NCI-H2227 (cell line): ENCODE data around the gene STX1B.
"Not testable (repeated sequence)": the region's sequence is repeated elsewhere in the genome, so short reads cannot be mapped to it uniquely, and the experiment has no call there.

Experiments
- DNase-seq: peaks from one replicate; lab custom pipeline; 2025; ENCODE audit not compliant: unreplicated experiment; lab: John Stamatoyannopoulos, UW

The STX1B gene

GRCh38 chr16:31016018-31016417, 5.6 kb upstream of the STX1B start:
- DNase-seq: no peak

GRCh38 chr16:31013292-31013691, 2.9 kb upstream of the STX1B start:
- not testable (repeated sequence) for DNase-seq

- not testable (repeated sequence) for DNase-seq
These were observed 1.4 kb upstream of the STX1B start for GRCh38 chr16:31011815-31012214.

DNA sequence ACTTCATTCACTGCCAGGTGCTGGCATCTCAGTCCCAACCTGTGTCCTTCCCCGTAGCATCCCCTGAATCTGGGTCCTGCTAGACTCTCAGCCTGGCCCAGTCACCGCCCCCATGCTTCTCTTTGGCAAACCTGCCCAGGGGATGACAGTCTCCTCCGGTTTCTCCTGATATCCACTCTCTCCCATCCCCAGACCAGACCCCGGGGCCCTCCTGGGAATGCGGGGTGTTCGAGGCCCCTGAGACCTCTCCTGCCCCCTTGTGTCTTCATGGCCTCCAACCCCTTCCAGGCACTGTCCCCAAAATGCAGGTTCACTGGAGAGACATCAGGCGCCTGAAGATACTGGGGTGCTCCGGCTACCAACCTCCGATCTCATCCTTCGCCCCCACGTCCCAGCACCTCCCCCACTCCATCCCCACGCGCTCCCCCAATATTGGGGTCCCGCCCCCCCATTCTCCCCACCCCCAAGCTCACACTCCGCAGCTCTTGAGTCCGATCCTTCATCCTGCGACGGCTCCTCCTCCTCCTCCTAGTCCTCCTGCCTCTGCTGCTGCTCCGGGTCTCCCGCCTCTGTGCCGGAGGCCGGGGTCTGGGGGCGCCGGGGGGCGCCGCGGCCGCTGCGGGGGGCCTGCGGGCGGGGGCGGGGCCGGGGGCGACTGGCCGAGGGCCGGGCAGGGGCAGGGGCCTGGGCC, 399 bp downstream of the STX1B start:
- peak; percentile 27 for DNase-seq

DNA sequence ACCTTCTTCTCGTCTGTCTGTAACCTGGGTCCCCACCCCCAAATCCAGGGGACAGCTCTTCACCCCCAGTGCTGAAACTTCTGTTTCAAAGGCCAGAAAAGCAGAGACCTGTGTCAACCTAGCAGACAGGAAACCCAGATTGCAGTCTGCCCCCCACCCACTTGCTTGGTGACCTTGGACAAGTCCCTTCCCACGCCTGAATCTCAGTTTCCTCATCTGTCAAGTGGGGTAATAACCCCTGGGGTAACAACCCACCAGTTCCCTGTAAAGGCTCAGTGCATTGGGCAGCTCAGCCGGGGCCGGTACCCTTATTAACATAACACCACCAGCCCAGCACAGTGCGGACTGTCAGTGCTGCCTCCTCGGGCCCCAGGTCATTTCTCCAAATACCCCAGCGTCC, 1.3 kb downstream of the STX1B start:
- no peak for DNase-seq

DNA sequence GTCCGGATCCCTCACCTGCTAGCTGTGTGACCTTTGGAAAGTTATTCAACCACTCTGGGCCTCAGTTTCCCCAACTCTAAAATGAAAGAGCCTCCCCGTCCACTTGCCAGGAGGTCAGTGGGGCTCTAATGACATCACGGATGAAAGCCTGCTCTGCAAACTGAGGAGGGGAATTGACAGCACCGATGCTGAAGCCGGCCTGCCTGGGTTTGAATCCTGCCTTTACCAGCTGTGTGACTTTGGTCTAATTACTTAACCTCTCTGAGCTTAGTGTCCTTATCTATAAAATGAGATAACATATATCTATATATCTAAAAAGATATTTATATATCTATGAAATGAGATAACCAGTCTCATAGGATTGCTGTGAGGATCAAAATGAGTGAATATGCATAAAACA, 1.9 kb downstream of the STX1B start:
- no peak for DNase-seq

DNA sequence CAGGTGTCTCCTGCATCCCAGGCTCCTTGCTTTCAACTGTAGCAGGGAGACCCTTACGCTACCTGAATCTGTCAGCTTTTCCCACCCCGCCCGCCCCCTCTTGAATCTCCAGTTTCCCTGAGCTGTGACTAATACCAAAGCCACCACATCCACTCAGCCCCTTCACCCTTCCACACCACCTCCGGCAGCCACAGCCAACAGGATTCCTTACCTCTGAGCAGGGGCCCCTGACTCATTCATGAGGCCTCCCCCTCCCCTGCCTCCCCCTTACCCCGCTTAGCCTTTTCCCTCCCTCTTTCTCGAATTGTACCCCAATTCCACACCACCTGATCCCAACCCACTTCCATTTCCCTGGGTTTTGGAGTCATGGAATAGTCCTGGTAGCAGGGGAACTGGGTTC, 2.3 kb downstream of the STX1B start:
- DNase-seq: no peak

DNA sequence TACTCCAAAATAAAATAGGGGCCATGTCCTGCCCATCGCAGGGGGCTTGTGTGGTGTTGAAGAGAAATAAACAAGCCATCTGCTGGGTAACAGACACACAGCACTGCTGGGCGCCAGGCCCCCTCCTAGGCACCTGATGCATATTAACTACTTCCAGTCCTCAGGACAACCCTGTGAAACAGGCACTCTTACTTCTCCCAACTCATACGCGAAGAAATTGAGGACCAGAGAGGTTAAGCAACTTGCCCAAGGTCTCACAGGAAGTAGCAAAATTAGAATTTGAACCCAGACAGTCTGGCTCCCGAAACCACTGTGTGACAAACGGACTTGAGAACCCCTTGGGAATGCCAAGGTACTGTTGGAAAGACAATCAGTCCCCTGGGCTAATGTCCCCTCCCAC, 2.8 kb downstream of the STX1B start:
- no peak for DNase-seq

GRCh38 chr16:31006589-31006988, 3.8 kb downstream of the STX1B start:
- DNase-seq: no peak

DNA sequence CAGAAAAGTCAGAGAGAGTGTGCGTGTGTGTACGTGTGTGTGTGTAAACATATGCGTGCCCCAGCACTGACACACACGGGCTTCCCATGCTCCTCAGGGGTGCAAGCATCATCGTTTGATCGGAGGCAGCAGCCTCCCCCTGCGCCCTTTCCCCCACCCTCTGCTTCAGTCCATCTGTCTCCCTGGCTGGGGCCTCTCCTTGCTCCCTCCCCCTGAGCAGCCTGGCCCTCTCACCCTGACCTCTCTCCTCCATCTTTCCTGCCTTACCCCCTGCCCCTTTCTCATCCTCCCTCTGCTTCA, 4.4 kb downstream of the STX1B start:
- DNase-seq: no peak

GRCh38 chr16:31005350-31006085, 4.9 kb downstream of the STX1B start:
- no peak for DNase-seq

- no peak for DNase-seq
These were observed 5.8 kb downstream of the STX1B start for GRCh38 chr16:31004658-31005057.

GRCh38 chr16:31003744-31004143, 6.7 kb downstream of the STX1B start:
- DNase-seq: no peak

GRCh38 chr16:31002862-31003341, 7.5 kb downstream of the STX1B start:
- no peak for DNase-seq

DNA sequence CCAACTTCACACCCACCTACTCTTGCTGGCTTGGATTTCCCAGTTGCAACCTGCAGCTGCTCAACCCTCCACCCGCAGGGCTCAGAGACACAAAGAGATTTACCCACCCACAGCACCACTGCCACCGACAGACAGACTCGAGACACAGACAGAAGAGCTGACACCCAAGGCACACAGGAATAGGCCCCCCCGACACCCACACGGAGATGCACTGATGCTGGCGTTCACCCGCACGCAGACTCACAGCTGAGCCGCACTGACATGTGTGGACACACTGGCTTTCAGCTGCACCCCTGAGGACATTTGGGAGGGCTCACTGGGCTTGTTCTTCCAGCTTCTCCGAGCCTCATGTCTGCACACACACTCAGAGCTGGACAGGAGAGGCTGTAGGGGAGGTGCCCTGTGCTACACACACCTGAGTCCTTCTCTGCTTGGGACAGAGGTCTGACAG, 8.2 kb downstream of the STX1B start:
- no peak for DNase-seq

DNA sequence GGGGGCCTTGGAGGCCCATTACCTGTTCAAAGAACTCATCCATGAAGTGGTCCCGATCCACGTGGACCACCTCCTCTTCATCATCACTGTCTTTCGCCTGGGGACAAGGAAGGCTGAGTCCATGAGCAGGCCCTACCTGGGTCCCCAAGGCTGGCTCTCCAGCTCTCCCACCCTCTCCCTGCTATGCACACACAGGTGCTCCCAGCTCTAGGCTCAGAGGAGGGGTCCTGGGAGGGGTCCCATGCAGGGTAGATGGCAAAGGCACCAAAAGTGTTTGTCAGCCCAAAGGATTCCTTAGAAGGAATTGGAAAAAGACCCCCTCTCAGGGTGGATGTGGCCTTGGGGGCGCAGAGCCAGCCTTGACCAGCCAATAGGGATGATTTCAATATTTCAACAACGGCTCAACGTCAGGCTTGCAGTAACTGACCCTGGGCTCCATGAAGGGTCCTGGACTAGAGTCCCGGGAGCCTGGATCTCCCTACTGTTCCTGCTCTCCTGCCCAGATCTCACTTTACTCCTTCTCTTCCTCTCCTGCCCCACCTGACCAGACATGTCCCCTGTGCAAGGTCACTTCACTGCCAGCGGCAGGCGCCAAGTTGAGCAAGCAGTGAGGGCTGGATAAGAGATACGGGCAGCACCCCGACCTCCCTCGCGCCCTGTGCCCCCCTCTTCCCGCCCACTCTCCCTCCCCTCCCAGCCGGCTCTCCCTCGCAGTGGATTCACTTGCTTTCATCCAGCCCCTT, 8.8 kb downstream of the STX1B start:
- DNase-seq: no peak

GRCh38 chr16:31000671-31001382, 9.6 kb downstream of the STX1B start:
- no peak for DNase-seq

GRCh38 chr16:30998852-30999761, 11.3 kb downstream of the STX1B start:
- no peak for DNase-seq

- no peak for DNase-seq
These were observed 12.4 kb downstream of the STX1B start for GRCh38 chr16:30997725-30998711.
